ENCODE measurements around the gene MCC.

The MCC gene

GRCh38 chr5:113240951-113241726 is 247.1 kb downstream of the MCC start:
- no peak for DNase-seq

DNA sequence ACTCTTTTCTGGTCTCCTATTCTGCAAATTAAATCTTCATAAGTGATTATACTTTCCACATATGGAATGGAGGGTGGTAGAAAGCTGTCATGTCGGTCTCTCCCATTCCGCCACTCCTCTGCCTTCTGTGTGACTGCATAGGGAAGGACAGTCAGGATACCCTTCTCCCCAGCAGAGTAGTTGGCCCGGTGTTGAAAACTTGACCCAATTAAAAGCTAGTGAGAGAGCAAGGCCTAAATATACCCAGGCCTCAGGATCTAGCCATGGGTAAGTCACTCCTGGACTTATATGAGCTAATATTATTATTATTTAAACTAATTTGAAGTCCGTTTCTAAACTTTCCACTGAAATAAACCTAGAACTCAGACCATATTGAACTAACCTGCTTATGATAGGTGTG is 248.2 kb downstream of the MCC start:
- no peak for DNase-seq

- DNase-seq = no peak
These were observed 250.4 kb downstream of the MCC start for GRCh38 chr5:113237893-113238292.

GRCh38 chr5:113236536-113237288 is 251.5 kb downstream of the MCC start:
- DNase-seq = no peak

DNA sequence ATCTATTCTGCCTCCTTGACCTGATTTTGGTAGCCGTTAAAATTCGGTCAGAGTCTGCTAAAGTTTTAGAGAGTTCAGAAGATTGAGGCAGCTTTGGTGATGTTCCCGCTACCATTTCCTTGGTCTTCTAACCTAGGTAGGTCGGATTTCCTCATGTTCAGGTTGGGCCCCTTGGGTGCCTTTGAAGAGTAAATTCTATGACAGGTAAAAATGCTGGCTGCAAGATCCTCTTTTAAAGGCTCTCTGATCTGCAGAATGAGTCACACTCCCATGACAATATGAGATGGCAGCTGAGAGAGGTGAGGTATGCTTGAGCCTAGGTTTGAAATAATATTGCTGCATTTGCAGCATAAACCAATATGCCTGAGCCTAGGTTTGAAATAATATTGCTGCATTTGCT is 252.4 kb downstream of the MCC start:
- DNase-seq = no peak

- no peak for DNase-seq
These were observed 253.7 kb downstream of the MCC start for GRCh38 chr5:113234546-113234945.

GRCh38 chr5:113233606-113234005 is 254.6 kb downstream of the MCC start:
- no peak for DNase-seq

GRCh38 chr5:113232667-113233066 is 255.6 kb downstream of the MCC start:
- no peak for DNase-seq

- no peak for DNase-seq
These were observed 256.0 kb downstream of the MCC start for GRCh38 chr5:113232221-113232620.

- no peak for DNase-seq
These were observed 256.6 kb downstream of the MCC start for GRCh38 chr5:113231653-113232000.

GRCh38 chr5:113230711-113231652 is 257.3 kb downstream of the MCC start:
- no peak for DNase-seq

GRCh38 chr5:113227798-113228197 is 260.5 kb downstream of the MCC start:
- no peak for DNase-seq

DNA sequence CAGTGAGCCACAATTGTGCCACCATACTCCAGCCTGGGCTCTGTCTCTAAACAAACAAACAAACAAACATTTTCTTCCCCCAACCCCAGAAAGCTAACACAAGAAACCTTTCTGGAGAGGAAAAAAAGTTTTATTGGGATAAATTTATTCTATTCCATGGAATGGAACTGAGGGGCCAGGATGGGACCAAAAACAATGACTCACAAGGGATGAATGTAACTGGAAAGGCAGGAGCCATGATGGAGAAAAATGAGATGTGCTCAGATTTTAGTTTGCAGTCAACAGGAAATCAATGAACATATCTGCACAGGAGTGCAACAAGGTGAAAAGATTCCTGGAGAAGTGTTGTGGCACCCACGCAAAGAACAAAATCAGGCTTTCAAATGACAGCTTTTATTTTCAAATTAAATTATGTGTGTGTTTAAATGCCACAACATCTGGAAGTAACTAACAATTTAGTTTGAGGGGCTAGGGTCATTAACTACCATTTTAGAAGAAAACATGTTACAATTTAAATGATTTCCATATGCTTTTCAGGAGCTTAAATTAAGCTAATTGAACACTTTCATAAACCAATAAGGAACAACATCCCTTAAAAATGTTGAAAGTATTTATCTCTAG is 262.0 kb downstream of the MCC start:
- no peak for DNase-seq

GRCh38 chr5:113225259-113225658 is 263.0 kb downstream of the MCC start:
- no peak for DNase-seq

DNA sequence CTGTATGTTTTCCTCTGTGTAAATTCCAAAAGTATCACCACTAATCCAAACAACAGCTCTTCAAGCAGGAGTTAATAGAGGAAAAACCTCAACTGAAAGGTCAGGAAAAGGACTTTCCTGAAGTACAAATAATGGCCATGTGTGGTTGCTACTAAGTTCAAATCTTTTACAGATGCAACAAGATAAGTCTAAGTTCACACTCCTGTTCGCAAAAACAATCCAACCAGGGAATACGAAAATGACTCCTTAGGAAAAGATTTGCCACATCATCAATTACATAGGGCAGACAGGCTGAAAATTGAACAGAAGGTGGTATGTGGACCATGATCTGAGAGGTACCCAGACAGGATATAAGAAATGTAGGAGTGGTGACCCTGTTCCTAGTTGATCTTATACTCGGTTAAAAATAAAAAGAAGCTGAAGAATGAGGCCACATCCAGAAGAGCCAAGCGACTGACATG is 263.6 kb downstream of the MCC start:
- DNase-seq = no peak

- no peak for DNase-seq
These were observed 264.2 kb downstream of the MCC start for GRCh38 chr5:113223831-113224604.

DNA sequence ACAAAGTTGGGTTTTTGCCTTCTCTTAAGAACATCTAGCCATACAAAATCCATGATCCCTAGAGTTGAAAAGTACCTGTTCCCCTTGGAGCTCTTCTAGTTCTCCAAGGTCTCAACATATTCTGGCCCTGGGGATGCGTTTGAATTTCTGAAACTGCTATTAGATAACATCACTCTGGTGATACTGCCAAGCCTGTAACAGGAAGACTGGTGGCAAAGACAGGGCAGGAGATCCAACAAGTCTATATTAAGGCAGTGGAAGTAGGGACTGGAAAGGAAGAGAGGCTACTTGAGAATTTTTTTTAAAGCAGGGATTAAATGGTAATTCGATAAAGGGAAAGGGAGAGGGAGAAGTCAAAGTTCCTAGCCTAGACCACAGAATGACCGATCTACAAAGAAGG is 264.9 kb downstream of the MCC start:
- DNase-seq = no peak

GRCh38 chr5:113221294-113222176 is 266.7 kb downstream of the MCC start:
- no peak for DNase-seq

GRCh38 chr5:113219695-113220094 is 268.6 kb downstream of the MCC start:
- DNase-seq = no peak

DNA sequence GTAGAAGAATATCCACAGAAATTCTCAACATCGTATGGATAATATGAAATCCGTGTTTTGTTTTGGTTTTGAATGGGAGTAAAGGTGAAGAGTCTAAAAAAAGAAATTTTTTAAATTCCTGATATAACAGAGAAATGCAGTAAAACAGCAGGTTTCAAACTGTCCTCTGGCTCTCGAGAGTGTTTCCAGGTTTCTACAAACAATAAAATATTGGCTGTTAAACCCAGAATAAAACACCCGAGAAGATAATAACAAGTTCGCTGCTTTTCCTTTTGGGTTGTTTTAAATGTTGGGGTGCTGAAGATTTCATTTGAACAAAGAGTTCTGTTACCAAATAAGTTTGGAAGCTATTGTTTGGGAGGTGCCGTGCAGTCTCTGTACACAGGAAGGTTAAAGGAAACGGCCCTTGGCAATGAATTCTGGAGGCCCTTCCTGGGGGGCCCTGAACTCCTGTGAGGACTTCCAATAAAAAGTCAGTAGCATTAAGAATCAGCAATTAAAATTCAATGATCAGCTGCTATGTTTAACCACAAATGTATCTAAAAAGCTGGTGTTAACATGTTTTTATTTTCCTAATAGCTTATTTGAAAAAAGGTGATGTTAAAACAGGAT is 269.2 kb downstream of the MCC start:
- DNase-seq = no peak

DNA sequence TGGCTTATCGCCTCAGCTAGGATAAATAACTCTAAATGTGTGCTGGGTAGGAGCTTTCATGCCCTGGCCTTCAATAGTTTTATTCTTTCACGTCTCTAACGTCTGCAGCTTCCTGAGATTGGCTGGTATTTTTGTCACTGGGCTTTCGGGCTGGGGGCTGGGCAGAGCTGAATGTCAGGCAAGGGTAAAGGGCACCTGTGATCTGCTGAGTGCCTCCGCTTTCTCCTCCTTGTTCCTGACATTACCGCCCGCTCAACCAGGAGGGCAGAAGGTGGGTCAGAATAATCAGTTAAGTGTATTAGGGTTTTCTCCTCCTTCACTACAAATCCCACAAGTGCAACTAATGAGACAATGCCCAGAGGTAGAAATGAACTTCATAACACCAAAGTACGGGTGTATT is 270.1 kb downstream of the MCC start:
- no peak for DNase-seq
